ENCODE results near the gene SLC30A10.
A peak's percentile ranks its signal among the peaks of the same experiment; 100 is the strongest.

DNA sequence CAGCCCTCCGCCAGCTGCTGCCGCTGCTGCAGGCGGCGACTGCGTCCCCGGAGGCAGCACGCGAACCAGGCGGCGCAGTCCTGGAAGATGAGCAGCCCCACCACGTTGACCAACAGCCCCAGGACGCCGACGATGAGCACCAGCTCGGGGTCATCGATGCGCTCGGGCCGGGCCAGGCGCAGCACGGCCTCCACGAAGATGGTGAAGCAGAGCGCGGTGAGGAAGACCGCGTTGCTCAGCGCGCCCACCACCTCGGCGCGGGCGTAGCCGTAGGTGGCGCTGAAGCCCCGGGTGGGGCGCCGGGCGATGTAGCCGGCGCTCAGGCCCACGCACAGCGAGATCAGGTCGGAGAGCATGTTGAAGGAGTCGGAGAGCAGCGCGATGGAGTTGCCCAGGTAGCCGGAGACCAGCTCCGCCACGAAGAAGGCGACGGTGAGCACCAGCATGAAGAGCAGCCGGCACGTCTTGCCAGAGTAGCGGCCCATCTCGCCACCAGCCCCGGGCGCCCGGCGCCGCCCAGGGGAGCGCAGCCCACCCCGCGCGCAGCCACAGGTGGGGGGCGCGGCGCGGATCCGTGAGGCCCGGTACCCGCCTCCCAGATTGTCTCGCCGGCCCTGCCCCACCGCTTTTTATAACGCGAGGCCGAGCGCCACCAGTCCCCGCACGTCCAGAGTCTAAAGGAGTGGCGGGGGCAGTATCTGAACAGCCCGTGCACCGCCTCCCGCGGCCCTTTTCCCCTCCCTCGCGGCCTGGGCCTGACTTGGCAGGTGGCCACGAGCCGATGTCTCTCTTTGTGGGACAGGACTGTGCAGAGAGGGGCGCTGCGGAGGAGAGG is at the start of gene SLC30A10:
- TF ChIP-seq EZH2 (IDR thresholded peaks at IDR 0.05) (peak; percentile 88), CTCF (IDR thresholded peaks at IDR 0.05) (peak; percentile 18)
